OCI-LY7 (cell line): ENCODE data around the gene PPP1R3G. TPM values are rescaled to one million over a fixed set of nuclear protein-coding genes. Genes with fewer than 3 reads are reported as not detected.

ENCODE experiments used
- BruUV-seq: library from RNA; stranded (reverse); fragments of 400-500 nt; replicated peaks from 2 replicates; lab custom pipeline; 2021; lab: Mats Ljungman, UMichigan
- CTCF ChIA-PET: fragments of 300-600 bp; sonication (Branson Sonifier 250); formaldehyde crosslinking; loops from one replicate; lab custom pipeline; 2022; ENCODE audit warnings: antibody characterized with exemption; ENCODE audit not compliant: unreplicated experiment; lab: Charles Lee
- POLR2A ChIA-PET: fragments of 300-600 bp; sonication (Branson Sonifier 250); formaldehyde crosslinking; loops from one replicate; lab custom pipeline; 2022; ENCODE audit warnings: antibody characterized with exemption; lab: Charles Lee
- DNase-seq: peaks from one replicate; pipeline ENCODE4 v3.0.0-alpha.2; 2015; ENCODE audit warnings: low spot score
- H2AFZ ChIP-seq: fragments of 200-600 bp; sonication (generic), shearing (Covaris generic); 2 replicates; pipeline ENCODE4 v1.6.1; 2014; ENCODE audit warnings: mild to moderate bottlenecking, antibody characterized with exemption, low read length, moderate library complexity
- H3K27ac ChIP-seq: fragments of 200-600 bp; sonication (generic); 2 replicates; pipeline ENCODE4 v1.5.1; 2014; ENCODE audit warnings: mixed run types, low read depth, mild to moderate bottlenecking, moderate library complexity, low read length, inconsistent platforms; ENCODE audit not compliant: poor library complexity, severe bottlenecking
- H3K36me3 ChIP-seq: fragments of 200-600 bp; sonication (generic); 2 replicates; pipeline ENCODE4 v1.6.1; 2014; ENCODE audit warnings: mild to moderate bottlenecking, antibody characterized with exemption, low read length, moderate library complexity, mixed read lengths; ENCODE audit not compliant: insufficient read depth
- H3K4me1 ChIP-seq: fragments of 200-600 bp; sonication (generic); 2 replicates; pipeline ENCODE4 v1.5.1; 2014; ENCODE audit warnings: mild to moderate bottlenecking, low read length; ENCODE audit not compliant: insufficient read depth, poor library complexity, severe bottlenecking
- H3K4me2 ChIP-seq: fragments of 200-600 bp; sonication (generic); 2 replicates; pipeline ENCODE4 v1.6.1; 2014; ENCODE audit warnings: mild to moderate bottlenecking, low read length
- H3K4me3 ChIP-seq: fragments of 200-600 bp; sonication (generic); 2 replicates; pipeline ENCODE4 v1.5.1; 2014; ENCODE audit warnings: mild to moderate bottlenecking, low read depth, low read length; ENCODE audit not compliant: poor library complexity, severe bottlenecking
- H3K79me2 ChIP-seq: fragments of 200-600 bp; sonication (generic); 2 replicates; pipeline ENCODE4 v1.6.1; 2016; ENCODE audit warnings: low read depth, mild to moderate bottlenecking, low read length, moderate library complexity, mixed read lengths; ENCODE audit not compliant: insufficient read depth
- H3K9me2 ChIP-seq: fragments of 200-600 bp; sonication (generic); 2 replicates; pipeline ENCODE4 v1.6.1; 2016; ENCODE audit warnings: mild to moderate bottlenecking, low read length, mixed read lengths; ENCODE audit not compliant: insufficient read depth
- H3K9me3 ChIP-seq: fragments of 200-600 bp; sonication (generic); 2 replicates; pipeline ENCODE4 v1.6.1; 2014; ENCODE audit warnings: mild to moderate bottlenecking, mixed run types, low read length, mixed read lengths
- H4K20me1 ChIP-seq: fragments of 200-600 bp; sonication (generic); 2 replicates; pipeline ENCODE4 v1.6.1; 2014; ENCODE audit warnings: mild to moderate bottlenecking, antibody characterized with exemption, low read length, moderate library complexity, mixed read lengths; ENCODE audit not compliant: insufficient read depth
- CTCF ChIP-seq: fragments of 200-600 bp; sonication (generic); conservative IDR thresholded peaks from 2 replicates; pipeline ENCODE4 v1.5.1; 2014; ENCODE audit warnings: mild to moderate bottlenecking, antibody characterized with exemption, low read length, moderate library complexity, mixed read lengths
- EZH2phosphoT487 ChIP-seq: fragments of 200-600 bp; sonication (generic); IDR thresholded peaks from 2 replicates; pipeline ENCODE4 v1.6.1; 2018; ENCODE audit warnings: low read depth, borderline replicate concordance, mild to moderate bottlenecking, mixed run types, antibody characterized with exemption, low read length, moderate library complexity, mixed read lengths
- intact Hi-C: fragments of 100-400 bp; cut with micrococcal nuclease; formaldehyde crosslinking; loops from one replicate; pipeline ENCODE4 v1.10.0; 2022; ENCODE audit not compliant: unreplicated experiment
- total RNA-seq, 2 experiments: library from RNA; depleted of rRNA in 1 of 2; stranded (reverse); fragments of >200 nt in 1 of 2; shearing (Covaris generic) in 1 of 2; gene quantifications; 2 replicates each; pipeline ENCODE4 v1.2.3, GENCODE V29; 2014 to 2022

The PPP1R3G gene
- total RNA-seq, 2 experiments from 2014 or later, result 0.10 to 0.13 TPM

GRCh38 chr6:5133943-5134342, 48.8 kb downstream of the PPP1R3G start:
- BruUV-seq, result no TSS peak
- no peak overlapping the region for H3K27ac ChIP-seq
- no peaks in the 10 kb centered on the region for H3K9me3 ChIP-seq
- no peak overlapping the region for H3K4me3 ChIP-seq
- H3K79me2 ChIP-seq, result no peaks in the 10 kb centered on the region
- H3K4me2 ChIP-seq, result no peak overlapping the region
- no peak overlapping the region for H2AFZ ChIP-seq
- peaks cover 4% of the 10 kb centered on the region for H4K20me1 ChIP-seq
- TF ChIP-seq CTCF (no peak), EZH2phosphoT487 (no peak)
- ChIA-PET POLR2A (no interaction called here), CTCF (interaction anchor here (1.4 kb wide), 1 partner anchor 10 kb away, joined by 4 read pairs; no protein-coding TSS in a partner anchor)
- no peaks in the 10 kb centered on the region for H3K9me2 ChIP-seq
- DNase-seq, result no peak
- no peaks in the 10 kb centered on the region for H3K36me3 ChIP-seq
- no peaks in the 10 kb centered on the region for H3K4me1 ChIP-seq
- intact Hi-C loops, result no loop called here

- CTCF ChIA-PET, result no interaction called here
- Histone ChIP-seq H3K9me2 (no peaks in the 10 kb centered on the region), H3K79me2 (no peaks in the 10 kb centered on the region), H3K4me1 (peaks cover 10% of the 10 kb centered on the region), H3K9me3 (no peaks in the 10 kb centered on the region), H2AFZ (no peak overlapping the region), H4K20me1 (peaks cover 6% of the 10 kb centered on the region), H3K4me3 (no peak overlapping the region), H3K4me2 (no peak overlapping the region), H3K27ac (no peak overlapping the region), H3K36me3 (no peaks in the 10 kb centered on the region)
- DNase-seq, result peak; percentile 58
- POLR2A ChIA-PET, result no interaction called here
- peak; percentile 85 for TF ChIP-seq CTCF
- no peak for TF ChIP-seq EZH2phosphoT487
- intact Hi-C loops, result no loop called here
- no TSS peak for BruUV-seq
These were observed 50.7 kb downstream of the PPP1R3G start for GRCh38 chr6:5135788-5136376.

GRCh38 chr6:5136851-5137250, 51.7 kb downstream of the PPP1R3G start:
- intact Hi-C loops, result no loop called here
- no TSS peak for BruUV-seq
- no peak overlapping the region for H3K4me3 ChIP-seq
- H2AFZ ChIP-seq, result no peak overlapping the region
- H3K79me2 ChIP-seq, result no peaks in the 10 kb centered on the region
- H3K9me2 ChIP-seq, result no peaks in the 10 kb centered on the region
- no peaks in the 10 kb centered on the region for H3K9me3 ChIP-seq
- DNase-seq, result no peak
- H3K36me3 ChIP-seq, result no peaks in the 10 kb centered on the region
- ChIA-PET POLR2A (no interaction called here), CTCF (no interaction called here)
- TF ChIP-seq EZH2phosphoT487, result no peak
- TF ChIP-seq CTCF, result no peak
- H3K4me2 ChIP-seq, result no peak overlapping the region
- H3K27ac ChIP-seq, result no peak overlapping the region
- peaks cover 13% of the 10 kb centered on the region for H3K4me1 ChIP-seq
- H4K20me1 ChIP-seq, result peaks cover 6% of the 10 kb centered on the region

Other genes with a start within 250 kb of the PPP1R3G start
- 8.0 and 22.7 TPM in 2 replicates for gene RPP40, start 81.3 kb upstream of the PPP1R3G start, total RNA-seq (2014; rRNA removed; shearing (Covaris generic))
- 9.6 and 12.2 TPM in 2 replicates for gene RPP40, start 81.3 kb upstream of the PPP1R3G start, total RNA-seq (2022)
- 19.6 and 21.9 TPM in 2 replicates for gene LYRM4, start 175.6 kb downstream of the PPP1R3G start, total RNA-seq (2014; rRNA removed; shearing (Covaris generic))
- gene LYRM4, start 175.6 kb downstream of the PPP1R3G start, total RNA-seq (2022), result 27.3 and 34.3 TPM in 2 replicates
- gene FARS2, start 176.2 kb downstream of the PPP1R3G start, total RNA-seq (2014; rRNA removed; shearing (Covaris generic)), result 14.3 and 18.3 TPM in 2 replicates
- gene FARS2, start 176.2 kb downstream of the PPP1R3G start, total RNA-seq (2022), result 11.5 and 13.8 TPM in 2 replicates